Tibial nerve (tissue), 4 donors: Measurements from ENCODE around the gene CHMP5. TPM values are rescaled to one million over a fixed set of nuclear protein-coding genes. Genes with fewer than 3 reads are reported as not detected.
A peak's percentile ranks its signal among the peaks of the same experiment; 100 is the strongest.

Source experiments
- DNase-seq, 2 donors: peaks; one replicate each; pipeline ENCODE4 v3.0.0-alpha.2; 2019; ENCODE audit warnings: low spot score in 2 of 2
- H3K27ac ChIP-seq, 4 donors: fragments of 200-600 bp; sonication (generic) in 3 of 4; one replicate each; pipeline ENCODE4 v1.5.1; 2017 to 2019; ENCODE audit warnings: mild to moderate bottlenecking in 1 of 4
- H3K27me3 ChIP-seq, 2 donors: fragments of 200-600 bp; sonication (generic) in 1 of 2; one replicate each; pipeline versions ENCODE4 v1.5.1 to v1.6.0; 2017 to 2019
- H3K36me3 ChIP-seq, 3 donors: fragments of 200-600 bp; sonication (generic); one replicate each; pipeline ENCODE4 v1.5.1; 2018 to 2019
- H3K4me1 ChIP-seq, 4 donors: fragments of 200-600 bp; sonication (generic) in 3 of 4; one replicate each; pipeline ENCODE4 v1.5.1; 2017 to 2019
- H3K4me3 ChIP-seq, 4 donors: fragments of 200-600 bp; sonication (generic) in 3 of 4; one replicate each; pipeline ENCODE4 v1.5.1; 2017 to 2019; ENCODE audit warnings: mild to moderate bottlenecking in 1 of 4, moderate library complexity in 1 of 4
- H3K9me3 ChIP-seq, 4 donors: fragments of 200-600 bp; sonication (generic) in 3 of 4; one replicate each; pipeline ENCODE4 v1.5.1; 2017 to 2019
- CTCF ChIP-seq, 5 experiments: fragments of 200-600 bp in 3 of 5; fragments of 450-650 bp in 2 of 5; sonication (generic) in 3 of 5; IDR thresholded peaks; one replicate each; pipeline ENCODE4 v1.5.1; 2016 to 2019; ENCODE audit warnings: antibody characterized with exemption in 5 of 5, mild to moderate bottlenecking in 3 of 5, moderate library complexity in 2 of 5
- EP300 ChIP-seq, 2 donors: sonication (generic); formaldehyde crosslinking; IDR thresholded peaks; one replicate each; pipeline ENCODE4 v1.6.1; 2017; ENCODE audit warnings: antibody characterized with exemption in 2 of 2, mild to moderate bottlenecking in 1 of 2
- POLR2A ChIP-seq, 2 donors: fragments of 450-650 bp; IDR thresholded peaks; one replicate each; pipeline ENCODE4 v1.6.1; 2017; ENCODE audit warnings: antibody characterized with exemption in 2 of 2, mild to moderate bottlenecking in 2 of 2, moderate library complexity in 2 of 2
- WGBS, 2 donors: methylation state at CpG; one replicate each; pipeline ENCODE4 v1.1.5; 2018; 5-methylcytosine and 5-hydroxymethylcytosine counted together
- total RNA-seq, 4 donors: library from RNA; depleted of rRNA; stranded (reverse); fragments of >200 nt; gene quantifications; one replicate each; pipeline ENCODE4 v1.1.0, GENCODE V29; 2016

Gene CHMP5
- total RNA-seq, 4 donors from 2014 or later, result 56.1 to 67.4 (median 59.3) TPM

GRCh38 chr9:33277484-33277883, 12.6 kb downstream of the CHMP5 start:
- Histone ChIP-seq H3K27ac (no peak overlapping the region), H3K36me3 (peaks cover 0 to 99% (median 27%) of the 10 kb centered on the region in 3 donors), H3K27me3 (no peaks in the 10 kb centered on the region), H3K9me3 (no peaks in the 10 kb centered on the region), H3K4me1 (no peaks in the 10 kb centered on the region), H3K4me3 (no peak overlapping the region)
- no peak for DNase-seq
- TF ChIP-seq POLR2A (IDR thresholded peaks at IDR 0.05), result no peak
- TF ChIP-seq EP300 (IDR thresholded peaks at IDR 0.05), result no peak
- no peak for TF ChIP-seq CTCF (IDR thresholded peaks at IDR 0.05)
- WGBS, 2 donors, result 96 to 99% methylated on average over 4 of the region's 4 CpGs

DNA sequence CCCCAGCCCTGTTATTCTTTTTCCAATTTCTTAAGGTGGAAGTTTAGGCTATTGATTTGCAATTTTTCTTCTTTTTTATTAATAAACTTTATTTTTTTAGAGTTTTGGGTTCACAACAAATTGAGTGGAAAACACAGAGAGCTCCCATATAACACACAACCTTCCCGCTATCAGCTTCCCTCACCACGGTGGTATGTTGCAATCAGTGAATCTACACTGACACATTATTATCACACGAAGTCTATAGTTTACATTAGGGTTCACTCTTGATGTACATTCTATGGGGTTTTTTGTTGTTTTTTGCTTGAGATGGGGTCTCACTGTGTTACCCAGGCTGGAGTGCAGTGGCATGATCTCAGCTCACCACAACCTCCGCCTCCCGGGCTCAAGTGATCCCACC, 20.7 kb downstream of the CHMP5 start:
- Histone ChIP-seq H3K4me1 (peaks cover 0 to 25% (median 8%) of the 10 kb centered on the region in 4 donors), H3K9me3 (no peaks in the 10 kb centered on the region), H3K4me3 (no peak overlapping the region), H3K27me3 (no peaks in the 10 kb centered on the region), H3K27ac (no peak overlapping the region), H3K36me3 (peaks cover 0 to 54% (median 0%) of the 10 kb centered on the region in 3 donors)
- whole genome bisulfite sequencing, 2 donors, result 80 to 81% methylated on average over 5 of the region's 5 CpGs
- no peak for DNase-seq
- TF ChIP-seq CTCF (IDR thresholded peaks at IDR 0.05) (no peak), POLR2A (IDR thresholded peaks at IDR 0.05) (no peak), EP300 (IDR thresholded peaks at IDR 0.05) (no peak)

GRCh38 chr9:33287087-33287490, 22.2 kb downstream of the CHMP5 start:
- no peaks in the 10 kb centered on the region for H3K9me3 ChIP-seq
- H3K4me1 ChIP-seq, result peaks cover 0 to 39% (median 14%) of the 10 kb centered on the region in 4 donors
- WGBS, 2 donors, result 64 to 66% methylated on average over 4 of the region's 4 CpGs
- TF ChIP-seq EP300 (IDR thresholded peaks at IDR 0.05) (no peak), CTCF (IDR thresholded peaks at IDR 0.05) (peak; percentile 60 to 74 (median 62))
- no peak overlapping the region for H3K4me3 ChIP-seq
- H3K27ac ChIP-seq, result peak overlapping the region in 3 of 4 donors; percentile 5 to 99 (median 58)
- DNase-seq, result peak in 1 of 2 donors; percentile 51
- peaks cover 0 to 39% (median 0%) of the 10 kb centered on the region in 3 donors for H3K36me3 ChIP-seq
- no peaks in the 10 kb centered on the region for H3K27me3 ChIP-seq

GRCh38 chr9:33288235-33288634, 23.4 kb downstream of the CHMP5 start:
- Histone ChIP-seq H3K27ac (peak overlapping the region in 3 of 4 donors; percentile 99), H3K27me3 (no peaks in the 10 kb centered on the region), H3K4me1 (peaks cover 0 to 51% (median 24%) of the 10 kb centered on the region in 4 donors), H3K36me3 (peaks cover 0 to 28% (median 0%) of the 10 kb centered on the region in 3 donors), H3K9me3 (no peaks in the 10 kb centered on the region), H3K4me3 (no peak overlapping the region)
- DNase-seq, result no peak
- 61 to 63% methylated on average over 4 of the region's 4 CpGs for WGBS, 2 donors
- TF ChIP-seq POLR2A (IDR thresholded peaks at IDR 0.05), result no peak
- TF ChIP-seq EP300 (IDR thresholded peaks at IDR 0.05), result no peak
- TF ChIP-seq CTCF (IDR thresholded peaks at IDR 0.05), result no peak

DNA sequence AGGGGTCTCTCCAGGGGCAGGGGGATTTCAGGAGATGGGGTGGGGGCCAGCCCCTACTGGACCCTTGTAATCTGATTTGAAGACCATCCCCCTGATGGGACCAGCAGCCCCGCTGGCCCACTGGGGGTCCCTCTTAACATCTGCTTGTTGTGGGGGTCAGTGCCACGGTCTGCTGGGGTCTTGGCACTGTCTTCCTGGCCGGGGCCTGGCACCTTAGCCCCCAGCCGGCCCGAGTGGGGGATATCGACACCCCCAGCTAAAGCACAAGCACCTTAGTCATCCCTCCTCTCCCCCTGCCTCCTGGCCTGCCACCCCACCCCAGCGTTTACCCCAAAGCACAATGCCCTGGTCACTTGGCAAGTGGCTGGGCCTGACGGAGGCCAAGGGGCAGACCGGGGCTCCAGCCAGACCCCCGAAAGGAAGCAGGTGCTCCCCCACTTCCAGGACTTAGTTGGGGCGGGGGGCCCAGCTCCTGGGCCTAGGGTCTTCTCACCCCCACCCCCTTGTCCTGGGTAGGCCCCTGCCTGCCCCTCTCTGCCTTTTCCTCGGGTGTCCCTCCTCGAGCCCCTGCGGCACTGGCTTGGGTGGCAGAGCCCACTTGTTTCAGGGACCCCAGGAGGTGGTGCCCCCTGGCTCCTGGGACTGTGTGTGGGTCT, 24.1 kb downstream of the CHMP5 start:
- H3K27ac ChIP-seq, result peak overlapping the region; percentile 97 to 99 (median 99)
- 73 to 76% methylated on average over 13 to 14 of the region's 14 CpGs for WGBS, 2 donors
- H3K27me3 ChIP-seq, result no peaks in the 10 kb centered on the region
- no peaks in the 10 kb centered on the region for H3K9me3 ChIP-seq
- peak overlapping the region; percentile 60 to 98 (median 94) for H3K4me3 ChIP-seq
- no peak for TF ChIP-seq EP300 (IDR thresholded peaks at IDR 0.05)
- TF ChIP-seq CTCF (IDR thresholded peaks at IDR 0.05), result no peak
- no peak for TF ChIP-seq POLR2A (IDR thresholded peaks at IDR 0.05)
- H3K36me3 ChIP-seq, result peaks cover 0 to 23% (median 0%) of the 10 kb centered on the region in 3 donors
- DNase-seq, result no peak
- peaks cover 0 to 58% (median 28%) of the 10 kb centered on the region in 4 donors for H3K4me1 ChIP-seq
